ENCODE measurements around the gene OR2L13.
"Not testable (repeated sequence)": the region's sequence is repeated elsewhere in the genome, so short reads cannot be mapped to it uniquely, and the experiment has no call there.

The OR2L13 gene, protein sequence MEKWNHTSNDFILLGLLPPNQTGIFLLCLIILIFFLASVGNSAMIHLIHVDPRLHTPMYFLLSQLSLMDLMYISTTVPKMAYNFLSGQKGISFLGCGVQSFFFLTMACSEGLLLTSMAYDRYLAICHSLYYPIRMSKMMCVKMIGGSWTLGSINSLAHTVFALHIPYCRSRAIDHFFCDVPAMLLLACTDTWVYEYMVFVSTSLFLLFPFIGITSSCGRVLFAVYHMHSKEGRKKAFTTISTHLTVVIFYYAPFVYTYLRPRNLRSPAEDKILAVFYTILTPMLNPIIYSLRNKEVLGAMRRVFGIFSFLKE

DNA sequence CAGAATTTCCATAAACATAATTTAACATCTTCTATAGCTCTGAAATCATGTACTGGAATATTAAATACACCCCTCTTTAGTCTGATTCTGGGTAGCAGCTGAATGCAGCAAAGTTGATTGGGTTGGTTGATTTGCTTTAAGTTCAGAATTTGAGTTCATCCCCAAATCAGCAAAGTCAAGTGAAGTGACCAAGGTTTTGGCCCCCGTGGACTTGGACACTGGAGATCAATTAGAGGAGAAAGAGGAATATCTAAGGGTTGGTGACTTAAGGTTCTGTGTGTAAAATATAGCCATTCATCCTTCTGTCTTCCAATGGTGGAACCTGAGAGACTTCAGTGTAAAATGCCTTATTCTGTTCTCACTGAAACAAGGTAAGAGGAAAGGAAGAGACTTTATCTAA is at the start of gene OR2L13:
Gene OR2L13, plus strand, starts transcription at position 301 of the 400 bp plus-strand sequence. CDS start 4,192 bp downstream, outside the sequence.
- no peak for DNase-seq (ENCODE audit: low read depth)

GRCh38 chr1:248045209-248045608 is 49.8 kb upstream of the OR2L13 start:
- no peak for DNase-seq (ENCODE audit: low read depth)

DNA sequence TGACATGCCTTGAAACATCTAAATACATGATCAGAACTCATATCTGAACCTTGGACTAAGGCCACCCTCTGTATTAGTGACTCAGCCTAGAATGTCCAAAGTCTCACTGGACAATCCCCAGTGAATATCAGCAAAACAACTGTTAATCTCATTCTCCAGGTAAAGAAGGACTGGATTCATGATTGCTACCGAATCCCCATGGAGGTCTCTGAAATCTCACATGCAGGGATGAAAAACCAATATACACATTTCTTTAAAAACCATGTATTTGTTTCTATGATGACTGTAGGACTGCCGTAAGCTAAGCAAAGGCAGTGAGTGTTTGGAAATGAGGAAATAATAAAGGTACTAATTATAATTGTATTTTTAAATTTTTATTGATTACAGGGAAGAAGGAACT is 48.4 kb upstream of the OR2L13 start, which contains the start of gene OR2L3:
Gene OR2L3, plus strand, starts transcription at position 301 of the 400 bp plus-strand sequence. CDS start 13,846 bp downstream, outside the sequence.
- DNase-seq (ENCODE audit: low read depth), result no peak

DNA sequence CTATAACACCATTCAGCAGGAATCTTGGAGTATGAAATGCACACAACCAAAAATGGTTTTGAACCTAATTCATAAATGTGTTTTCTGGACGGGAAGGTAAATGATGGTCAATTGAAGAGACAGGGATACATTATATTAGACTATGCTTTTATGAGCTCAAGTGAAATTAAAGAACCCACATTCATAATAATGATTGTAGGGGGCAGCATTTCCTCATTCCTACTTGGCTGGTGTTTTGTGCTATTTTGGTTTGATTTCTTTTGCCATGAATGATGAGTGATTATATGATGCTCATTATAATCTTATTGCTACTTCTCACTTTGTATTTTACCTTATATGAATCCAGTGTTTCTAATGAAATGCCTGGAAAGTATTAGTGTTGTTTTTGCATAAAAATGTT is 48.0 kb upstream of the OR2L13 start:
- no peak for DNase-seq (ENCODE audit: low read depth)

DNA sequence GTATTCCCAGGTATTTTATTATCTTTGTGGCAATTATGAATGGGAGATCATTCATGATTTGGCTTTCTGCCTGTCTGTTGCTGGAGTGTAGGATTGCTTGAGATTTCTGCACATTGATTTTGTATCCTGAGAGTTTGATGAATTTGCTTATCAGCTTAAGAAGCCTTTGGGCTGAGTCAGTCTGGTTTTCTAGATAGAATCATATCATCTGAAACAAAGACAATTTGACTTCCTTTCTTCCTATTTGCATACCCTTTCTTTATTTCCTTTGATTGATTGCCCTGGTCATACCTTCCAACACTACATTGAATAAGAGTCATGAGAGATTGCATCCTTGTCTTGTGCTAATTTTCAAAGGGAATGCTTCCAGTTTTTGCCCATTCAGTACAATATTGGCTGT is 40.3 kb upstream of the OR2L13 start:
- DNase-seq (ENCODE audit: low read depth), result no peak

- no peak for DNase-seq (ENCODE audit: low read depth)
Observed at GRCh38 chr1:248055261-248055660, 39.7 kb upstream of the OR2L13 start.

DNA sequence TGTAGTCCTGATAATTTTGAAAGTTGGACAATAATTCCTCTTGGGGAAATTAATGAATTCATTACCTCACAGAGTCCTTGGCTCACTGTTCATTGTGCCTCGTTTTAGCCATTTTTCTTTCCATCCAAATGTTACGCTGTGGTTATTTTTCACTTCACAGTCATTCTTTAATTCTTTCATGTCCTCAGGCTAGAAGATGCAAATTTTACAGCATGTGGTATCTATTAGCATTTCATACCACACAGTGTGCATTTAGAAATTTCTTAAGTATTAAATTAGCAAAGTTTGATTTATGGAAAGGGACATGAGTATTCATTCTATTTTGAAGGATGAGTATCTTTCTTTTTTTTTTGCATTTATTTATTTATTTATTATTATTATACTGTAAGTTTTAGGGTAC is 29.9 kb upstream of the OR2L13 start:
- no peak for DNase-seq (ENCODE audit: low read depth)

- no peak for DNase-seq (ENCODE audit: low read depth)
Observed at GRCh38 chr1:248065604-248066003, 29.4 kb upstream of the OR2L13 start.

- not testable (repeated sequence) for DNase-seq (ENCODE audit: low read depth)
Observed at GRCh38 chr1:248083864-248084263, 11.1 kb upstream of the OR2L13 start.

GRCh38 chr1:248098529-248098928 is 3.5 kb downstream of the OR2L13 start:
- DNase-seq (ENCODE audit: low read depth), result no peak

DNA sequence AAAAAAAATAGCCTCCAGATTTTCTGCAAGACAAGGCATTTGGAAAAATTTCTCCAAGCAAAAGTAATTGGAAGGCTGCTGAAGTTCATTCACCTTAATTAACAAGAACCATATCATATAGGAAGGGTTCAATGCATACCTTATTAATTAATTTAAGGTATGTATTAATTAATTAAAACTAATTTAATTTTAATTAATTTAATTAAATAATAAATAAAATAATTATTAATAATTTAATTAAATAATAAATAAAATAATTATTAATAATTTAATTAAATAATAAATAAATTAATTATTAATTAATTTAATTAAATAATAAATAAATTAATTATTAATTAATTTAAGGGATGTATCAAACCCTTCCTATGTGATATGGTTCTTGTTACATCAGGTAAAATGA is 7.9 kb downstream of the OR2L13 start:
- no peak for DNase-seq (ENCODE audit: low read depth)

DNA sequence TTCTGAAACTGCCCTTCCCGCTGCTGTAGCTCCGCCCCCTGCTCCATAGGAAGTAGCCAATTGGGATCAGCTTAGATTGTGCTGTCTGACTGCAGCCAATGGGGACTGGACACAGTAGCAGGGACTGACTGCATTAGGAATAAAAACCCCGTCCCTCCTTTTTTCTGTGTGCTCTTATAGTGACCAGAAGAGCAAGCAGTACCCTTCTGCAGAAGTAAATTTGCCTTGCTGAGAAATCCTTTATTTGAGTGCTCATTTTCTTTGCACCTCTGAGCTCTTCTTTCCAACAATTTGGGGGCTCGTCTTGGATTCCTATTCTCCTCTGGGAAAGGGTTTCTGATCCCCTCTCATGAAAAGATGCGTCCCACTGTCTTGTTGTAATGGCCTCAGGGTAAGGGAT is 16.2 kb downstream of the OR2L13 start:
- no peak for DNase-seq (ENCODE audit: low read depth)

GRCh38 chr1:248114890-248115289 is 19.9 kb downstream of the OR2L13 start:
- no peak for DNase-seq (ENCODE audit: low read depth)

DNA sequence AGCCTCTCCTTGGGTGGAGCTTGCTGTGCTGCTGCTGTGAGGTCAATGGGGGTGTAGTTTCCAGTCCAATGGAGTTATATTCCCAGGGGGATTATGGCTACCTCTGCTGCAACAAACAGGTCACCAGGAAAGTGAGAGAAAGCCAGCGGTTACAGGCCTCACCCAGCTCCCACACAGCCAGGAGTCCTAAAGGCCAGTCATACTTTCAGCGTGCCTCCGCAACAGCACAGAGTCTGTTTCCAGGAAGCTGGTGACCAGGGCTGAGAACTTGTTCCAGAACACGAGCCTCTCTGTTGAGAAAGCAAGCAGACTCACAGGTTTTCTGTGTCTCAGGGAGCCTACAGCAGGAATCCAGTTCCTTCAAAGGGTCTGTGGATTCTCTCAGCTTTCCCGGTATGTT is 32.7 kb downstream of the OR2L13 start:
- no peak for DNase-seq (ENCODE audit: low read depth)

DNA sequence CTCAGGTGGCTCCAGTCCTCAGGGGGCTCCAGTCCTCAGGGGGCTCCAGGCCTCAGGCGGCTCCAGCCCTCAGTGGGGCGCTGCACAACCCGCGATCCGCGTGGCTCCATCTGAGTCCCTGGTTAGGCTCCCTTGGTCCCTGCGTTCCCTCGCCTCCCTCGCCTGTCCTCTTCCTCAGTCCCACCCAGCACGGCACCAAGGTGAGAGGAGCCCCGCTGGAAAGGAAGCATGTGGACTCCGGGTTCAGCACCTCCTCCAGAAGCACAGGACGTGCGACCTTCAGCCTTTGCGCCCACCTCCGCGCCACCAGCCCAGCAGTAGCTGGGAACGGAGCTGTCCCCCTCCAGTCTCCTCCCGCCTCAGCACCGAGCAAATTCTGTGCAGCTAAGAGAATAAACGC is 41.8 kb downstream of the OR2L13 start:
- DNase-seq (ENCODE audit: low read depth), result no peak

- DNase-seq (ENCODE audit: low read depth), result no peak
Observed at GRCh38 chr1:248140846-248141245, 45.9 kb downstream of the OR2L13 start.

- no peak for DNase-seq (ENCODE audit: low read depth)
Observed at GRCh38 chr1:248143311-248143710, 48.3 kb downstream of the OR2L13 start.

GRCh38 chr1:248144513-248145198 is 49.7 kb downstream of the OR2L13 start, which contains the start of gene OR2M5:
OR2M5 (plus strand) TSS chr1:248145148; CDS start chr1:248145148, 0 bp downstream.
- no peak for DNase-seq (ENCODE audit: low read depth)

All from activated T-cell treated with anti-CD3 and anti-CD28 coated beads for 1 hour (primary cell).